ENCODE data around the gene AGAP1.

Gene AGAP1

DNA sequence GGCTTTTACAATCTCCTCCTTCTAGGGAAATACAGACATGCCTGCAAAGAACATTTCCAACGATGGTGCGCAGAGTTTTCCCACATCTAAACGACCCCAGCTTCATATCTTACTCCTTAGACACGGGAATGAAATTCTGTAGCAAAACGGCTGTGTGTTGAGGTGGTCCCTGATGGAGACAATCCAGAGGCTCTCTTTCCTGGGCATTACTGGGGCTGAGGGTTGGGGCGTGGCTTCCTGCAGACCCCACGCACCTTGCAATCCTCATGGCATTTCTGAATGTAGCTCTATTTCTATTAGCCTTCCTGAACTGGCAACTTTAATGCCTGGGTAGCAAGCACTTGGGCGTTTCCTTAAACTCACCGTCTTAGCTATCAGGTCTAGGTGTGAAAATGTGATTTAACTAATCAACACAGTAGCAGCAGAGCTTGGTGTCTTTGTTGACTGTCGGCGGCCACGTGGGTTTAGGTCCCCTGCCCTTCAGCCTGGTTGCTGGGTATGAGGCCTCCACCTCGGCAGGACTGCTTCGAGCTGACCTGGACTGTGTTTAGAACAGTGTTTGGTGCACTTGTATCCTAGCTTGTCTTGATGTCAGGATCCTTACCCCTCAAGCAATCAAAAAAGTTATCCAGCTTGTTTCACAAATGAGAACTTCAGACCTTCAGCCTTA is 431.5 kb downstream of the AGAP1 start:
- H3K27ac ChIP-seq: no peak overlapping the region
- TF ChIP-seq, protein P1, sequence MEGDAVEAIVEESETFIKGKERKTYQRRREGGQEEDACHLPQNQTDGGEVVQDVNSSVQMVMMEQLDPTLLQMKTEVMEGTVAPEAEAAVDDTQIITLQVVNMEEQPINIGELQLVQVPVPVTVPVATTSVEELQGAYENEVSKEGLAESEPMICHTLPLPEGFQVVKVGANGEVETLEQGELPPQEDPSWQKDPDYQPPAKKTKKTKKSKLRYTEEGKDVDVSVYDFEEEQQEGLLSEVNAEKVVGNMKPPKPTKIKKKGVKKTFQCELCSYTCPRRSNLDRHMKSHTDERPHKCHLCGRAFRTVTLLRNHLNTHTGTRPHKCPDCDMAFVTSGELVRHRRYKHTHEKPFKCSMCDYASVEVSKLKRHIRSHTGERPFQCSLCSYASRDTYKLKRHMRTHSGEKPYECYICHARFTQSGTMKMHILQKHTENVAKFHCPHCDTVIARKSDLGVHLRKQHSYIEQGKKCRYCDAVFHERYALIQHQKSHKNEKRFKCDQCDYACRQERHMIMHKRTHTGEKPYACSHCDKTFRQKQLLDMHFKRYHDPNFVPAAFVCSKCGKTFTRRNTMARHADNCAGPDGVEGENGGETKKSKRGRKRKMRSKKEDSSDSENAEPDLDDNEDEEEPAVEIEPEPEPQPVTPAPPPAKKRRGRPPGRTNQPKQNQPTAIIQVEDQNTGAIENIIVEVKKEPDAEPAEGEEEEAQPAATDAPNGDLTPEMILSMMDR (conservative IDR thresholded peaks at IDR 0.05): no peak

DNA sequence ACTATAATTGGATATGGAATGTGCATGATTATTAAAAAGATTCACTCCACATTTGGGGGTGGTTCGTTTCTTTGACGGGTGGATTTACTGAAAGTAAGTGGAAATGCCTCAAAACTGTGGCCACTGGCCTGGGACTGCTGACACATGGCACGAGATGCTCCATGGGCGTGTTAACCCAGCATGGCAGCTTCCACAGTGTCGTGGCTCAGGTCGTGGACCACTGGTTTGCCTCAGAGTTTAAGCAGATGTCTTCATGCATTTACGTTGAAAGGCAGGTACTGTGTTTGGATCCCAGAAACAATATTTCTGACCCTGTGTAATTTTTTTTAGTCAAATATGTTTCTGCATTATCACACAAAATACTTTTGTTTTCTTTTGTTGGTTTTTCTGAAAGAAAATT is 432.4 kb downstream of the AGAP1 start:
- TF ChIP-seq, protein P1 (conservative IDR thresholded peaks at IDR 0.05): no peak

DNA sequence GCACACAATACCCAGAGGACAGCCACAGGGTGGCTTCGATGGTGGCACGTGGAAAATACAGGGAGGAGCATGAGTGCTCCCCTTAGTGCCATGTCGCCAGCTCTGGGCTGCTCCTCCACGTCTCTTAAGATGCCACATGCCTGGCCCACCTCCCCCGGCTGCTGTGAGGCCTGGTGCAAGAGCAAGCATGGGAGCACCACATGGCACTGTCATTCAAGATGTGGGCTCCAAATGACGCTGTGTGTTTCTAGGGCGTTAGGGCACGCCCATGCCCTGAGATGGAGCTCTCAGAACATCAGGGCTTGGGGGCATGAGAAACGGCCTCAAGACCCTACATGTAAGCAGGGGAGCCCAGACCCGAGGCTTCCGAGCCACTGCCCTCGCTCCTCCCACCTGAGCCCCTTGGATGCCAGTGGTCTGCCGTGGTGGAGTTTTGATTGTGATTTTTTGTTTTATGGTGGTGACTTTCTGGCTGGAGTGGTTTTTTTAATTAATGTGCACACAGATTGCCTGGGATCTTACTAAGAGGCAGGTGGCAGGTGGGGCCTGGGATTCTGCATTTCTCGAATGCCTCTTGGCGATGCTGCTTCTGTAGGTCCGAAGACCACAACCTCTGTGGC is 435.0 kb downstream of the AGAP1 start:
- TF ChIP-seq, protein P1 (conservative IDR thresholded peaks at IDR 0.05): no peak
- no peak overlapping the region for H3K27ac ChIP-seq

More for the DNA sequence above, 432.4 kb downstream of the AGAP1 start:
- H3K27ac ChIP-seq: no peak overlapping the region

DNA sequence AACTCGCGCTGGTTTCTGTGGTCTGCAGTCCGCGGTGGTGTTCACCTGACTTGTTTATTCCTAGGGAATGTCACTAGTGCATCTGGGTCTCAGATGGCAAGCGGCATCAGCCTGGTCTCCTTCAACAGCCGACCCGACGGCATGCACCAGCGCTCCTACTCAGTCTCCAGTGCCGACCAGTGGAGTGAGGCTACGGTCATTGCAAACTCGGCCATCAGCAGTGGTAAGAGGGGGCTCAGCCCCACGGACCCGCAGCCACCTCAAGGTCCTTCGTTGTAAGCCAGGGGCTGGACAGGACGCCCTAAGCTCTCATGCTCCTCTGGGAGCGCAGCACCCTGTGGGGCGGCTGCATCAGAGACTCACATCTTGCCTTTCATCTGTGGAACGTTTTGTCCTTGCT is 436.9 kb downstream of the AGAP1 start:
- H3K27ac ChIP-seq: no peak overlapping the region
- TF ChIP-seq, protein P1 (conservative IDR thresholded peaks at IDR 0.05): no peak

DNA sequence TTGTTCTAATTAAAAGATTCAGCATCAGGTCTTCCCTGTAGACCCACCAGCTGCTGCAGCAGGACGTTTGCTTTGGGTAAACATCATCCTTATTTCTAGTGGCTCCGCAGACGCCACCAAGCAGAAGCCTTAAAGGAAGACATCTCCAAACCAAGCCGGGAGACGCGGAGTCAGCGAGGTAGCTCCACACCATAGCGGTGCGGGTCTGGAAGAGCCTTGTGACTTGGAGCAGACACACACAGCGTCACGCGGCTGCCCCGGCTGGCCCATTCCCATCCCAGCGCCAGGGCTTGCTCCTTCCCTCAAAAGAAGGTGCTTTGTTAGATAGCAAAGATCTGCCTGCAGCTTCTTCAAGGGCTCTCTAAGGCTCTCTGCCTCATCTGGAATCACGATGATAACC is 437.8 kb downstream of the AGAP1 start:
- TF ChIP-seq, protein P1 (conservative IDR thresholded peaks at IDR 0.05): no peak
- no peak overlapping the region for H3K27ac ChIP-seq

DNA sequence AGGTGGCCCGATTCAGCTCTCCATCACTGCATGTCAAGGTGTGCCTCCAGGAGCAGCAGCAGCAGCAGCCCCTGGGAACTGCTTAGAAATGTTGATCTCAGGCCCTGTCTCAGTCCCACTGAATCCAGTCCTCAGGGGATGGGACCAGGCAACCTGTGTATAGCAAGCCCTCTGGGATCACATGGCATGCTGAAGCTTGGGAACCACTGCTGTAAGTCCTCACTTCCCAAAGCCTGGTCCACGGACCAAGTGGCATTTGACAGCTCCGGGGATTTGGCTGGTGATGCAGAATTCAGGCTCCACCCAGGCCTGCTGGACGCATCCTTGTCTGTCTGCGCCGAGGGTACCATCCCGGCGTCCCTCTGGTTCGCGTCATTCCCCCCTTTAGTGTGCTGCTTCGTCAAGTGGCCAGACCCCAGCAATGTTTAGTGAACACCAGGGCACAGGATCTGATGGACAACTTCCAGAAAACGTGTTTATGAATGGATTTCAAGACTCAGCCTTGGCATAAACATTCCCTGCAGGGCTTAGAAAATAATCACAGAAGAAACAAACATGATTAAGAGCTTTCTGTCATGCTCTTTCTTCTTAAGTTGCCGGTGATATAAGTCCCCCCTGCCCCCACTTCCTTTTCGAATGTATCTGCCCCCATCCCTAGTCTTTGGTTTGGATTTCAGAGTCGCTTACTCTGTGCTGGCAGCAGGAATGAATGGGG is 440.4 kb downstream of the AGAP1 start:
- TF ChIP-seq, protein P1 (conservative IDR thresholded peaks at IDR 0.05): no peak
- H3K27ac ChIP-seq: no peak overlapping the region

DNA sequence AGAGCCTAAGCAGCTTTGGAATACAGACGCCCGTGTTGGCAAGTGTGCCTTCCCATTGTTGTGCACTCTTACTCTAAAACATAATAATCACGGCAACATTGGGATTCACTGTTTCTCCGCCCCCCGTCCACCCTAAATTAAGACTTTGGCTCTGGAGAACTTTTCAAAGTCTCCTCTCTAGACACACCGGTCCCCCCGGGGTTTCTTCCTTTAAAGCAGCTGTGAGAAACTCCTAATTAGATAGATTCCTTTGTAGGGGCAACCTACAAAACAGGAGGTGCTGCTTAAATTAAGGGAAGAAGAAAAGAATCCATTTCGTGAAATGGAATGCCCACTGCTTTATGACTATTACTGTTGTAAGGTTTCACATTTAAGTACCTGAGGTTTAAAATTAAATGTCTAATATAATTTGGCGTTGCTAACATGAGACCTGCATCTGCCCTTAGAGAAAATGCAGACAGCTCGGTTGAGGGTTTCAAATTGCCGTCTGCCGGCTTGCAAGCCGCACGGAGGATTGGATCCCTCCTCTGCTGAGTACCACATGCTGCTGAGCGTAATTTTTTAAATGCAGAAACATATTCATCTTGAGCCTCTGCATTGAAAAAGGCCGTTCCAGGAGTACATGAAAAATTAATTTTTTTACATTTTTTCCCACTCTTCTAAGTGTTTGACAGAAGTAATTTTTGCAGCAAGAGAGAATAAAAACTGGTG is 441.1 kb downstream of the AGAP1 start:
- TF ChIP-seq, protein P1 (conservative IDR thresholded peaks at IDR 0.05): no peak
- H3K27ac ChIP-seq: no peak overlapping the region

Data from VCaP (cell line).